Suprapubic skin (tissue), 4 donors: Measurements from ENCODE around the gene TGFB2. TPM values are rescaled to one million over a fixed set of nuclear protein-coding genes. Genes with fewer than 3 reads are reported as not detected.
A peak's percentile ranks its signal among the peaks of the same experiment; 100 is the strongest.

Experiments
- DNase-seq, 2 donors: peaks; one replicate each; pipeline ENCODE4 v3.0.0-alpha.2; 2019; ENCODE audit warnings: low spot score in 2 of 2
- H3K27ac ChIP-seq: fragments of 200-600 bp; sonication (generic); one replicate; pipeline ENCODE4 v1.5.1; 2019
- H3K27me3 ChIP-seq: fragments of 200-600 bp; sonication (generic); one replicate; pipeline ENCODE4 v1.5.1; 2019
- H3K36me3 ChIP-seq: fragments of 200-600 bp; sonication (generic); one replicate; pipeline ENCODE4 v1.5.1; 2019
- H3K4me1 ChIP-seq: fragments of 200-600 bp; sonication (generic); one replicate; pipeline ENCODE4 v1.5.1; 2019
- H3K4me3 ChIP-seq: fragments of 200-600 bp; sonication (generic); one replicate; pipeline ENCODE4 v1.5.1; 2019; ENCODE audit warnings: mild to moderate bottlenecking
- H3K9me3 ChIP-seq: fragments of 200-600 bp; sonication (generic); one replicate; pipeline ENCODE4 v1.5.1; 2019
- CTCF ChIP-seq, 2 donors: fragments of 200-600 bp in 1 of 2; fragments of 450-650 bp in 1 of 2; sonication (generic) in 1 of 2; IDR thresholded peaks; one replicate each; pipeline ENCODE4 v1.5.1; 2016 to 2019; ENCODE audit warnings: antibody characterized with exemption in 2 of 2, mild to moderate bottlenecking in 1 of 2, moderate library complexity in 1 of 2
- EP300 ChIP-seq: sonication (generic); formaldehyde crosslinking; IDR thresholded peaks from one replicate; pipeline ENCODE4 v1.6.1; 2017; ENCODE audit warnings: antibody characterized with exemption
- POLR2A ChIP-seq, 2 donors: fragments of 450-650 bp; IDR thresholded peaks; one replicate each; pipeline ENCODE4 v1.6.1; 2017; ENCODE audit warnings: antibody characterized with exemption in 2 of 2, mild to moderate bottlenecking in 2 of 2, moderate library complexity in 2 of 2
- POLR2AphosphoS5 ChIP-seq, 3 donors: sonication (generic); formaldehyde crosslinking; IDR thresholded peaks; one replicate each; pipeline ENCODE4 v1.6.1; 2017; ENCODE audit warnings: antibody characterized with exemption in 3 of 3
- WGBS: methylation state at CpG from one replicate; pipeline ENCODE4 v1.1.5; 2018; 5-methylcytosine and 5-hydroxymethylcytosine counted together
- total RNA-seq, 4 donors: library from RNA; depleted of rRNA; stranded (reverse); fragments of >200 nt; gene quantifications; one replicate each; pipeline ENCODE4 v1.1.0, GENCODE V29; 2016

Gene TGFB2
- total RNA-seq, 4 donors from 2014 or later: 0.60 to 3.9 (median 3.0) TPM

GRCh38 chr1:218462116-218462515, 117.0 kb downstream of the TGFB2 start:
- WGBS: 56% methylated on average over 4 of the region's 4 CpGs
- H3K27ac ChIP-seq: no peak overlapping the region
- no peaks in the 10 kb centered on the region for H3K9me3 ChIP-seq

GRCh38 chr1:218462587-218462986, 117.5 kb downstream of the TGFB2 start:
- H3K9me3 ChIP-seq: no peaks in the 10 kb centered on the region
- peak overlapping the region; percentile 73 for H3K27ac ChIP-seq
- DNase-seq: no peak
- WGBS: 46% methylated on average over 2 of the region's 2 CpGs
- peaks cover 30% of the 10 kb centered on the region for H3K4me1 ChIP-seq
- no peak overlapping the region for H3K4me3 ChIP-seq
- H3K27me3 ChIP-seq: no peaks in the 10 kb centered on the region
- H3K36me3 ChIP-seq: no peaks in the 10 kb centered on the region
- no peak for TF ChIP-seq POLR2AphosphoS5 (IDR thresholded peaks at IDR 0.05)
- no peak for TF ChIP-seq POLR2A (IDR thresholded peaks at IDR 0.05)
- no peak for TF ChIP-seq EP300
- TF ChIP-seq CTCF (IDR thresholded peaks at IDR 0.05): no peak

More at GRCh38 chr1:218462116-218462515, 117.0 kb downstream of the TGFB2 start:
- TF ChIP-seq CTCF (IDR thresholded peaks at IDR 0.05) (no peak), EP300 (no peak), POLR2A (IDR thresholded peaks at IDR 0.05) (no peak), POLR2AphosphoS5 (IDR thresholded peaks at IDR 0.05) (no peak)
- Histone ChIP-seq H3K27me3 (no peaks in the 10 kb centered on the region), H3K4me1 (peaks cover 26% of the 10 kb centered on the region), H3K4me3 (no peak overlapping the region), H3K36me3 (no peaks in the 10 kb centered on the region)
- DNase-seq: no peak

- TF ChIP-seq POLR2A (IDR thresholded peaks at IDR 0.05) (no peak), EP300 (no peak), CTCF (IDR thresholded peaks at IDR 0.05) (no peak), POLR2AphosphoS5 (IDR thresholded peaks at IDR 0.05) (no peak)
- Histone ChIP-seq H3K27me3 (no peaks in the 10 kb centered on the region), H3K27ac (peak overlapping the region; percentile 73), H3K9me3 (no peaks in the 10 kb centered on the region), H3K36me3 (no peaks in the 10 kb centered on the region), H3K4me1 (peaks cover 33% of the 10 kb centered on the region), H3K4me3 (peak overlapping the region; percentile 6)
- peak; percentile 78 to 82 for DNase-seq
- 73% methylated on average over 14 of the region's 14 CpGs for WGBS
These were observed 118.3 kb downstream of the TGFB2 start for GRCh38 chr1:218463194-218464156.

- Histone ChIP-seq H3K27ac (no peak overlapping the region), H3K36me3 (no peaks in the 10 kb centered on the region), H3K4me1 (peaks cover 25% of the 10 kb centered on the region), H3K9me3 (no peaks in the 10 kb centered on the region), H3K4me3 (no peak overlapping the region), H3K27me3 (no peaks in the 10 kb centered on the region)
- no peak for DNase-seq
- WGBS: 93% methylated on average over 2 of the region's 2 CpGs
- no peak for TF ChIP-seq POLR2A (IDR thresholded peaks at IDR 0.05)
- no peak for TF ChIP-seq EP300
These were observed 119.7 kb downstream of the TGFB2 start for GRCh38 chr1:218464871-218465270.

- WGBS: 65% methylated on average over 6 of the region's 6 CpGs
- peak overlapping the region; percentile 7 for H3K27ac ChIP-seq
These were observed 121.3 kb downstream of the TGFB2 start for GRCh38 chr1:218466341-218467010.

More at GRCh38 chr1:218466341-218467010, 121.3 kb downstream of the TGFB2 start:
- H3K4me1 ChIP-seq: peaks cover 18% of the 10 kb centered on the region
- no peaks in the 10 kb centered on the region for H3K36me3 ChIP-seq
- no peak for DNase-seq
- no peak overlapping the region for H3K4me3 ChIP-seq
- TF ChIP-seq POLR2A (IDR thresholded peaks at IDR 0.05): no peak
- TF ChIP-seq EP300: no peak
- no peak for TF ChIP-seq POLR2AphosphoS5 (IDR thresholded peaks at IDR 0.05)
- TF ChIP-seq CTCF (IDR thresholded peaks at IDR 0.05): no peak
- H3K27me3 ChIP-seq: no peaks in the 10 kb centered on the region
- no peaks in the 10 kb centered on the region for H3K9me3 ChIP-seq
